HG02798 (cell line): ENCODE measurements around the gene PDSS2.
"Not testable (repeated sequence)": the region's sequence is repeated elsewhere in the genome, so short reads cannot be mapped to it uniquely, and the experiment has no call there.

Experiments
- ATAC-seq: cut with Tn5 transposase; IDR thresholded peaks from one replicate; pipeline ENCODE4 v1.9.1; 2021; ENCODE audit warnings: mild to moderate bottlenecking; ENCODE audit not compliant: unreplicated experiment, poor library complexity

Gene PDSS2

GRCh38 chr6:107196152-107196551 lies 263.2 kb downstream of the PDSS2 start:
- no peak for ATAC-seq

DNA sequence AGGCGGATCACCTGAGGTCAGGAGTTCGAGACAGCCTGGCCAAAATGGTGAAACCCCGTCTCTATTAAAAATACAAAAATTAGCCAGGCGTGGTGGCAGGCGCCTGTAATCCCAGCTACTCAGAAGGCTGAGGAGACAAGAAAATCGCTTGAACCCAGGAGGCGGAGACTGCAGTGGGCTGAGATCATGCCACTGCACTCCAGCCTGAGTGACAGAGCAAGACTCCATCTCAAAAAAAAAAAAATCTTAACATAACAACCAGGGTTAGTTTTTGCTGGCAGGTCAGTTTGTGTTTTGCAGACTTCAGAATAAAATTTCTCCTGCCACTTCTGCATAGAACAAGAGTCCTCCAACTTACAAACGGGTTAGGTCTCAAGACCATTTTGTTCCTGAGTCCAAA lies 264.6 kb downstream of the PDSS2 start:
- not testable (repeated sequence) for ATAC-seq

DNA sequence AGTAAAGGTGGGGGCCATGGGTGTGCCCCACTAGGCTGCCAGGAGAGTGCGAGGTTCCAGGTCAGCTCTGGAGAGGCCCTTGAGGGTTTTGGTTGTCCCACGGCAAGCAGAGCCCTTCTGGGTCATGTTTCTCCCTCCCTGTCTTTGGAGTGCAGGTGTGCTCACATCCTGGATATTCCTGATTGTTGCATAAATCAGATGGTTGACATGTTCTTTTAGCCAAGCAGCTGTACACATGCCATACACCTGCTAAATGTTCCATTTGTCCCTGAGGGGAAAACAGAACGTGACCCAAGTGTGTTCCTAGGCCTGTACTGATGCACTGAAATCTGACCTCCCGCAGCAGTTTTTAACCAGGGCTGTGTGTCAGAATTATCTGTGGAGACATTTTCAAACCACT lies 266.5 kb downstream of the PDSS2 start:
- ATAC-seq, result no peak

GRCh38 chr6:107187630-107188029 lies 271.7 kb downstream of the PDSS2 start:
- no peak for ATAC-seq

DNA sequence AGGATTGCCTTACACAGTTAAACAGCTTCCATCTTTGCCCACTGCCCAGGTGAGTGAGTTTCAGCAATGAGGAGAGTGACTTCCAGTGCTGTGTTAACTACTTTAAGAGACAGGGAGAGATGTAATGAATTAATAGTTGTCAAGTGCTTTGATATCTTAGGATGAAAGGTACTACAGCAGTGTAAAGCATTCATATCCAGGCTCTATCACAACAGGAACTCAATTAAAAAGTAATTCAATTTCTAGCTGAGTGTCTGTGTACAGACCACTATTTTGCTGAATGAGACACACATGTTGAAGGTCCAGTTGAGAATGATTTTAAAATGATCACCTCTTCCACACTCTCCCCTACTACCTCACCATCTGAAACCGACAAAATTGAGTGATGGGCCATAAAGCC lies 273.3 kb downstream of the PDSS2 start:
- ATAC-seq, result no peak

DNA sequence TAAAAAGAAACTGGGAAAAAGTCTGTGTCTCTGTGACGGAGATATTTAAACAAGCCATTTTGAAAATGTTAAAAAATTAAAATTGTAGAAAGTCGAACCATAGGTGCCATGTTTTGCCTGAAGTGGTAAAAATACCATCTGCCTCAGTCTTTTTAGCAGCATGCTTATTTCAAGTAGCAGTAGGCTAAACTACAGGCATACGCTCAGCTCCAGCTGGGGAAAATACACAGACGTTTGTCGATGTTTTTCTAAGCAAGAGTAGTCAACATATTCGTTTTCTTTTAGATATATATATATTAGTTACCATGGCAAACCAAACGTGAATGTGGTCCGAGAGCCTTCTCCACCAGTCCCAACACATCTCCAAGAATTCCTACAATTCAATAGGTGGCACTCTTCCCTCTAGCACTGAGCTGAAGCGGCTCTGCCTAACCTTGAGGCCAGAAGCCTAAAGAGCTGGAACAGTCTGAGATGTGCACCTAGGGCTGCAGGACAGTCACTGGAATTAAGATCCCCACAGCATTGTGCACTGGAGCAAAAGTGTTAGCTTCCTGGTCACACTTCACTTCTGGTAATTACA lies 273.9 kb downstream of the PDSS2 start:
- no peak for ATAC-seq

GRCh38 chr6:107184435-107184834 lies 274.9 kb downstream of the PDSS2 start:
- ATAC-seq, result no peak

GRCh38 chr6:107180099-107180498 lies 279.3 kb downstream of the PDSS2 start:
- ATAC-seq, result no peak

DNA sequence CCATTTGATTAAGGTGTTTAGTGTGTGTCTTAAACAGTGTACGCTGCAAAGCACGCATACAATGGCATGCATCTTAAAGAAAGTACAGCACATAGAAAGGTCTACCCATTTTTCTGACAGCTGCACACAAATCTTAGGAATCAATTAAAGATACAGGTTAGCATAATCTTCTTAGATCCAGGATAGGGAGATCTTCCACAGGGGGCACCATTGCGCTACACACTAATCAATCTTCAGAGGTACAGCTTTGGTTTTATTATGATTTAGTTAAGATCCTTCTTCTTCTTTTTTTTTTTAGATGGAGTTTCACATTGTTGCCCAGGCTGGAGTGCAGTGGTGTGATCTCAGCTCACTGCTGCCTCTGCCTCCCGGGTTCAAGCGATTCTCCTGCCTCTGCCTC lies 280.4 kb downstream of the PDSS2 start:
- ATAC-seq, result no peak

DNA sequence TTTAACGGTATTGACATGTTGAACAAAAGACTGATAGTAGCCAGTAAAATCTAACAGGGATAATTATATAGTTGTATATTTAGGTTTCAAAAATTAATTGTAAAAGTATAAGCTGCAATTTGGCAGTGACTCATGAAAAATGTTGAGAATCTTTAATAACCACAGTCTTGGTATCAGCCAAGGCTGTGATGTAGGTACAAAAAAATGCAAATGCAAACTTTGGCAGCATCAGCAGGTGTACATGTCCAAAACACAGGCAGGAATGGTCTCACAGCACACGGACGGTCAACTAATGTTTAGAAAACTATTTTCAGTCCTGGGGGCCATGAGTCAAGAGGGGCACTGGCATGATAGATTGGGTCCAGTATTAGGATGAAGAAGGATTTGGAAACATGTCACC lies 285.6 kb downstream of the PDSS2 start:
- ATAC-seq, result no peak

GRCh38 chr6:107171513-107171912 lies 287.9 kb downstream of the PDSS2 start:
- ATAC-seq, result no peak

- not testable (repeated sequence) for ATAC-seq
Observed at GRCh38 chr6:107164299-107164698, 295.1 kb downstream of the PDSS2 start.

- ATAC-seq, result no peak
Observed at GRCh38 chr6:107161521-107161920, 297.8 kb downstream of the PDSS2 start.

DNA sequence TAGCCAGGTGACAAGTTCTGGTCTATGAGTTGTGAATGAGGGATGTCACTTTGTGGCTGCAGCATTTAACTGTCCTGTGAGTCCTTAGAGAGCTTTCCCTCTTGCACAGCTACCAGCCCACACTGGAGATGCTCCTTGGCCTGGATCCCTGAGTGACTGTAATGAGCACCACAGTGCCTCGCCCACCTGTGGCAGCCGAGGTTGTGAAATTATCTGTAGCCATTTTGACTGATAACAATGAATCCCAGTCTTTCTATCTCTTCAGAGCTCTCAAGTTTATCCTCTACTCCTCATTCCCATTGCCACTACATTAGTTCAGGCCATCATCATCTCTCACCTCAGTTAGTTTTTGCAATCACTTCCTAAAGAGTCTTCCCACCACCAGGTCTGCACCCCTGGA lies 302.7 kb downstream of the PDSS2 start:
- no peak for ATAC-seq

DNA sequence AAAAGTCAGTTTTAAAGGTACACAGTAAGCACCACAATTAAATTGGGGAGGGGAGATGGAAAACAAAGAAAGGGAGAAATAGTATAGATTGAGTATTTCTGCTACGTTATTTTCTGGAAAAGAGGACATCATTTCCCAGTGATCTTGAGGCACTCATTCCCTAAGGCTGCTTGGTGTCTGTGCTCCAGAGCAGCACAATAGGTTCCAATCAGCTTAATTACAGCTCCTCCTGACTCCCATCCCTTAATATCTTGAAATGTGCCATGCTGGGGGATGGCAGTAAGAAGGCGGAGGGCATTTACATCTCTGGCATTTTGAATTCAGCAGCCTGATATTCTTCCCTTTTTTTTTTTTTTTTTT lies 304.6 kb downstream of the PDSS2 start:
- no peak for ATAC-seq

DNA sequence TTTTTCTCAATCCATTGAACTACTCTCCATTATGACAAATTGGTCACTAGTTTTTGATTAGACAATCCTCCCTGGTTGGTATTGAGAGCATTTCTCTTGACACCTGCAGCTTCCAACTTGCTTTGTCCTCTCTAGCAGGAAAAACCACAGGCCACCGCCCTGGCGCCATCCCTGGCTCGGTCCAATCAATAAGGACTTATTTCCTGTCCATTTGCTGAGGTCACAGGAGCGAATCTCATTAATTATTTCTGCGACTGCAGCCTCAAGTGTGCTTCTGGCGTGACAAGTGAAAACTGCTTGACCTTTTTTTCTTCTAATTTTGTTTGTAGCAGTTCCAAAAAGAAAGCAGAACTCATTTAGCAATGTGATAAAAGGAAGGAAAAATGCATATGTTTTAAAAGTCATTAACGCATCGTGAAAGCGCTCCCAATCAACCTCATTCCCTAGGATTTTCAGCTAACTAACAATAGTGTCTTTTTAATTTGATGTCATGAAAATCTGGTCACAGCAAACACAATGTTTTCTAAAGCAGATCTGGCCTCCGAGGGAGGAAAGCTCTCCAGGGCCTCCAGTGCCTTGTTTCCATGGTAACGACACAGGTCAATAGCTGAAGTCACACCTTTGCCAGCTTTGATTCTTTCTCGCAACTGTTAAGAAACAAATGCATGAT lies 305.1 kb downstream of the PDSS2 start:
- no peak for ATAC-seq

- no peak for ATAC-seq
Observed at GRCh38 chr6:107152638-107153430, 306.5 kb downstream of the PDSS2 start.

DNA sequence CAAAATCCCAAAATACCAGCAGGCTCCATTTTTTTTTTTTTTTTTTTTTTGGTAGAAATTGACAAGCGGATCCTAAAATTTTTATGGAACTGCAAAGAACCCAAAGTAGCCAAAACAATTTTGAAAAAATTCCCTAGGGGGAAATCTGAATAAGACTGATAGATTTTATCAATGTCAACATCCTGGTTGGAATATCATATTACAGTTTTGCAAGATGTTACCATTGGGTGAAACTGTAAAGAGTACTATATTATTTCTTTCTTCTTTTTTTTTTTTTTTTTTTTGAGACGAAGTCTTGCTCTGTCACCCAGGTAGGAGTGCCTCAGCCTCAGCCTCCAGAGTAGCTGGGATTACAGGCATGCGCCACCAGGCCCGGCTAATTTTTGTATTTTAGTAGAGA lies 314.7 kb downstream of the PDSS2 start:
- no peak for ATAC-seq

DNA sequence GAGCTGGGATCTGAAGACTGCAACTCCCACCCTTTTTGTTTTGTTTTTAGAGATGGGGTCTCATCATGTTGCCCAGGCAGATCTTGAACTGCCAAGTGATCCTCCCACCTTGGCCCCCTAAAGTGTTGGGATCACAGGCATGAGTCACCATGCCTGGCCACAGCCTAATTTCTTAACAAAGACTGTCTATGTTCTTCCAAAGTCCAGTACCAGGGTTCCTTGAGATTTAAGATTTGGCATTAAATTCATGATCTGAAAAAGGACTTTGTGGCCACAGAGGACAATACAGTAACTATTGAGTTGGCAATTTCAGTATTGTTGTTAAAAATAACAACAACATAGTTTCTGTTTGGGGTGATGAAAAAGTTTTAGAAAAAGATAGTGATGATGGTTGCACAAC lies 315.4 kb downstream of the PDSS2 start:
- ATAC-seq, result no peak

GRCh38 chr6:107140581-107140980 lies 318.8 kb downstream of the PDSS2 start:
- ATAC-seq, result no peak

DNA sequence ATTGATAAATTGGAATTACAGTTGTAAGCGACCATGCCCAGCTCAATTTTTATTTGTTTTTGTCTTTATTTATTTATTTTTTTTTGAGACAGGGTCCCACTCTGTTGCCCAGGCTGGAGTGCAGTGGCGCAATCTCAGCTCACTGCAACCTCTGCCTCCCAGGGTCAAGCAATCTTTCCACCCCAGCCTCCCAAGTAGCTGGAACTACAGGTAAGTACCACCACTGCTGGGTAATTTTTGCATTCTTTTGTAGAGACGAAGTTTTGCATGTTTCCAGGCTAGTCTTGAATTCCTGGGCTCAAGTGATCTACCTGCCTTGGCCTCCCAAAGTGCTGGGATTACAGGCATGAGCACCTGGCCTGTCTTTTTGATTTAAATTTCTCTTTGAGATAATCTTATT lies 323.0 kb downstream of the PDSS2 start:
- not testable (repeated sequence) for ATAC-seq
